Psoas muscle (tissue), 8 donors: ENCODE results near the gene MTA2. TPM values are rescaled to one million over a fixed set of nuclear protein-coding genes. Genes with fewer than 3 reads are reported as not detected.

Experiments used
- ATAC-seq, 4 donors: fragments of 200-7000 bp; cut with Tn5 transposase; one replicate each; pipeline ENCODE4 v1.9.1; 2020; ENCODE audit warnings: moderate library complexity in 3 of 4, mild to moderate bottlenecking in 2 of 4
- DNase-seq, 2 donors: peaks; one replicate each; pipeline ENCODE4 v3.0.0-alpha.2; 2020
- H3K27ac ChIP-seq: fragments of 200-600 bp; one replicate; pipeline ENCODE4 v1.8.0; 2022
- H3K27me3 ChIP-seq, 3 donors: fragments of 200-600 bp in 1 of 3; one replicate each; pipeline versions ENCODE4 v1.6.1 to v1.8.0; 2013 to 2022; ENCODE audit warnings: low read length in 2 of 3, mild to moderate bottlenecking in 2 of 3, moderate library complexity in 1 of 3; ENCODE audit not compliant: insufficient read depth in 3 of 3
- H3K36me3 ChIP-seq, 2 donors: fragments of 200-600 bp in 1 of 2; one replicate each; pipeline versions ENCODE4 v1.6.1 to v1.8.0; 2013 to 2022; ENCODE audit warnings: low read depth in 1 of 2, mild to moderate bottlenecking in 1 of 2, moderate library complexity in 1 of 2; ENCODE audit not compliant: insufficient read depth in 1 of 2
- H3K4me1 ChIP-seq: fragments of 200-600 bp; one replicate; pipeline ENCODE4 v1.8.0; 2022
- H3K4me3 ChIP-seq: fragments of 200-600 bp; one replicate; pipeline ENCODE4 v1.8.0; 2022; ENCODE audit warnings: mild to moderate bottlenecking
- H3K9me3 ChIP-seq: fragments of 200-600 bp; one replicate; pipeline ENCODE4 v1.8.0; 2022
- CTCF ChIP-seq: fragments of 200-600 bp; IDR thresholded peaks from one replicate; pipeline ENCODE4 v1.8.0; 2022; ENCODE audit warnings: antibody characterized with exemption
- WGBS, 3 donors: extraction: QIAGEN DNeasy Blood & Tissue Kit; methylation state at CpG; one replicate each; pipeline versions ENCODE4 v1.1.6 to v1.1.7; 2013; 5-methylcytosine and 5-hydroxymethylcytosine counted together
- intact Hi-C, 2 donors: fragments of 100-400 bp; cut with DNase I; formaldehyde crosslinking; loops; one replicate each; pipeline versions ENCODE4 v1.11.0 to v1.14.2; 2022
- polyA plus RNA-seq, 3 donors: library from polyadenylated mRNA; stranded (reverse); fragments of 200-250 nt; gene quantifications; one replicate each; pipeline ENCODE4 v1.2.3, GENCODE V29; 2013
- total RNA-seq, 4 donors: library from RNA; stranded (reverse); fragmentation: NEBNext Ultra II Directional in 2 of 4; extraction: Animal tissue kit (Norgen Biotek cat#: 25700) in 2 of 4; gene quantifications; one replicate each; pipeline versions ENCODE4 v1.2.1 to v1.2.4, GENCODE V29; 2021 to 2023
- donor health status: healthy with polysubstance abuse.
- donor health status: DM: no; HTN: no; CAD: no; lungs with moderate emphysema.
- donor health status: Bipolar disorder and iron deficiency.
- donor health status: healthy.
- donor health status: DM: yes; HTN: yes; CAD: no.
- donor health status: DM: no; HTN: no; CAD: no.
- donor health status: DM: no; HTN: no; CAD: no.
- donor health status: DM: yes; HTN: yes; CAD: no.

Gene MTA2
- total and polyA plus RNA-seq, 7 donors = 18.4 to 32.5 (median 27.1) TPM

GRCh38 chr11:62555464-62556107 lies 46.1 kb downstream of the MTA2 start:
- WGBS, 3 donors = 13 to 17% (median 16%) methylated on average over 4 of the region's 4 CpGs
- DNase-seq (peak in 1 of 2 donors; percentile 61), ATAC-seq (no peak)
- Histone ChIP-seq H3K27me3 (no peaks in the 10 kb centered on the region), H3K4me1 (peaks cover 66% of the 10 kb centered on the region), H3K27ac (peak overlapping the region; percentile 99), H3K4me3 (peak overlapping the region; percentile 41), H3K9me3 (no peaks in the 10 kb centered on the region), H3K36me3 (peaks cover 3 to 29% of the 10 kb centered on the region in 2 donors)
- intact Hi-C loops = loop anchor here in 1 of 2 donors (5.0 kb wide), 1 partner anchor 58 kb away; no protein-coding TSS in a partner anchor
- no peak for TF ChIP-seq CTCF

- peaks cover 3 to 21% of the 10 kb centered on the region in 2 donors for H3K36me3 ChIP-seq
- no peaks in the 10 kb centered on the region for H3K27me3 ChIP-seq
- H3K4me3 ChIP-seq = peak overlapping the region; percentile 41
- DNase-seq (peak; percentile 73 to 89), ATAC-seq (peak; percentile 31 to 53 (median 40))
- 20 to 38% (median 28%) methylated on average over 7 of the region's 7 CpGs for WGBS, 3 donors
- no peaks in the 10 kb centered on the region for H3K9me3 ChIP-seq
- H3K4me1 ChIP-seq = peaks cover 60% of the 10 kb centered on the region
- TF ChIP-seq CTCF = no peak
- intact Hi-C loops = loop anchor here in 1 of 2 donors (5.0 kb wide), 1 partner anchor 57 kb away; no protein-coding TSS in a partner anchor
- H3K27ac ChIP-seq = peak overlapping the region; percentile 99
Observed at GRCh38 chr11:62554387-62555167, 47.1 kb downstream of the MTA2 start.

GRCh38 chr11:62553839-62554361 lies 47.8 kb downstream of the MTA2 start:
- ATAC-seq (peak; percentile 27 to 69 (median 63)), DNase-seq (peak; percentile 55 to 86)
- Histone ChIP-seq H3K27ac (peak overlapping the region; percentile 99), H3K4me3 (peak overlapping the region; percentile 54), H3K9me3 (no peaks in the 10 kb centered on the region), H3K36me3 (peaks cover 3 to 14% of the 10 kb centered on the region in 2 donors), H3K27me3 (no peaks in the 10 kb centered on the region), H3K4me1 (peaks cover 65% of the 10 kb centered on the region)
- no peak for TF ChIP-seq CTCF
- WGBS, 3 donors = 34 to 48% (median 41%) methylated on average over 8 of the region's 8 CpGs
- intact Hi-C loops = no loop called here

- H3K4me3 ChIP-seq = peak overlapping the region; percentile 54
- WGBS, 3 donors = 2 to 5% (median 4%) methylated on average over 12 to 15 of the region's 15 CpGs
- DNase-seq (peak; percentile 88 to 94), ATAC-seq (peak; percentile 74 to 83 (median 78))
- TF ChIP-seq CTCF = no peak
- peak overlapping the region; percentile 99 for H3K27ac ChIP-seq
- intact Hi-C loops = no loop called here
- H3K27me3 ChIP-seq = no peaks in the 10 kb centered on the region
- no peaks in the 10 kb centered on the region for H3K9me3 ChIP-seq
- peaks cover 72% of the 10 kb centered on the region for H3K4me1 ChIP-seq
- H3K36me3 ChIP-seq = peaks cover 0 to 7% of the 10 kb centered on the region in 2 donors
Observed at GRCh38 chr11:62553080-62553838, 48.4 kb downstream of the MTA2 start.
